Measurements from ENCODE around the gene ZFPM1. TPM values are rescaled to one million over a fixed set of nuclear protein-coding genes. Genes with fewer than 3 reads are reported as not detected.

Gene ZFPM1
- total and polyA plus RNA-seq, 2 of the 8 experiments (the other 6 are each of a cell fraction or from before 2014, with no cell fraction given): 0.74 to 4.8 TPM

DNA sequence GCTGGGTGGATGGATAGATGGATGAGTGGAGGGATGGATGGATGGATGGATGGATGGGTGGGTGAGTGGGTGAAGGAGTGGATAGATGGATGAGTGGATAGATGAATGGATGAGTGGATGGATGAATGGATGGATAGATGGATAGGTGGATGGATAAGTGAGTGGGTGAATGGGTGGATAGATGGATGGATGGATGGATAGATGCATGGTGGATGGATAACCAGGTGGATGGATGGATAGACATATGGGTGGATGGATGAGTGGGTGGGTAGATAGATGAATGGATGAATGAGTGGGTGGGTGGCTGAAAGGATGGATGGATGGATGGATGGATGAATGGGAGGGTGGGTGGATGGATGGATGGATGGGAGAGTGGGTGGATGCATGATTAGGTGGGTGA is 66.2 kb downstream of the ZFPM1 start:
- Histone ChIP-seq H3K14ac (ENCODE audit: insufficient read length) (no peak overlapping the region), H3K4me2 (ENCODE audit: insufficient read depth in 1 of 2, low read depth in 2 of 2, low read length in 2 of 2) (no peak overlapping the region), H3K4me1 (replicated peaks in 1 of 4; ENCODE audit: control insufficient read depth in 3 of 4, insufficient read depth in 4 of 4, low read length in 3 of 4) (no peaks in the 10 kb centered on the region; a peak in 2 of 7 replicates), H3K23ac (ENCODE audit: insufficient read length) (no peak overlapping the region), H4K20me1 (replicated peaks in 1 of 2; ENCODE audit: control insufficient read depth in 1 of 2, insufficient read depth in 2 of 2, low read length in 2 of 2) (peaks cover 0 to 6% of the 10 kb centered on the region in 2 experiments), H3K18ac (ENCODE audit: extremely low read depth, low read length) (no peak overlapping the region), H3K9ac (replicated peaks in 1 of 4; ENCODE audit: extremely low read depth in 1 of 4, low read depth in 3 of 4, low read length in 3 of 4) (no peak overlapping the region), H4K91ac (replicated peaks; ENCODE audit: insufficient read length, low read length) (no peak overlapping the region), H2BK12ac (ENCODE audit: low read depth, low read length) (no peak overlapping the region), H3K9me3 (ENCODE audit: insufficient read depth in 2 of 2, low read depth in 1 of 2, low read length in 1 of 2) (no peaks in the 10 kb centered on the region), H3K4me3 (ENCODE audit: extremely low read depth in 1 of 4, insufficient read depth in 2 of 4, low read depth in 3 of 4, low read length in 4 of 4) (no peak overlapping the region), H3K27me3 (replicated peaks in 1 of 4; ENCODE audit: control insufficient read depth in 3 of 4, extremely low read depth in 1 of 4, insufficient read depth in 3 of 4, low read length in 3 of 4) (no peaks in the 10 kb centered on the region), H3K79me1 (ENCODE audit: low read depth, low read length) (no peaks in the 10 kb centered on the region), H4K5ac (ENCODE audit: insufficient read length, low read depth, low read length) (no peak overlapping the region), H2BK20ac (ENCODE audit: low read length) (no peak overlapping the region), H3K4ac (replicated peaks; ENCODE audit: insufficient read length, low read depth, low read length) (no peak overlapping the region), H2AFZ (ENCODE audit: low read length) (no peak overlapping the region), H3K23me2 (ENCODE audit: low read depth, low read length) (peaks cover 35% of the 10 kb centered on the region; the same call in 1 of the 2 replicates), H3K27ac (ENCODE audit: low read depth, low read length) (no peak overlapping the region), H2BK15ac (ENCODE audit: low read length) (no peak overlapping the region), H2BK120ac (replicated peaks; ENCODE audit: low read depth, low read length) (no peak overlapping the region), H3K36me3 (ENCODE audit: control insufficient read depth in 2 of 4, insufficient read depth in 4 of 4, low read length in 3 of 4) (no peaks in the 10 kb centered on the region), H2AK5ac (ENCODE audit: low read depth, low read length) (no peak overlapping the region), H3K79me2 (ENCODE audit: control insufficient read depth in 1 of 2, insufficient read depth in 2 of 2, low read length in 2 of 2) (no peaks in the 10 kb centered on the region), H2BK5ac (ENCODE audit: low read depth, low read length) (no peak overlapping the region), H3K56ac (replicated peaks; ENCODE audit: insufficient read length, low read depth, low read length) (peak overlapping the region; percentile 16), H4K8ac (ENCODE audit: extremely low read depth, insufficient read depth, low read length) (no peak overlapping the region)
- FAIRE-seq (no peak), DNase-seq (ENCODE audit: low read depth in 1 of 2, low spot score in 2 of 2) (no peak)
- CTCF ChIA-PET (ENCODE audit: partially characterized antibody): no interaction called here
- no peak for TF ChIP-seq RFX5 (IDR thresholded peaks at IDR 0.05; ENCODE audit: borderline replicate concordance, low read depth, low read length)
- no peak for TF ChIP-seq RXRA (IDR thresholded peaks at IDR 0.05; ENCODE audit: insufficient read depth, low read depth, low read length)
- no peak for TF ChIP-seq EP300 (IDR thresholded peaks at IDR 0.05; ENCODE audit: borderline replicate concordance in 1 of 2, low read depth in 2 of 2, low read length in 2 of 2)
- no peak for TF ChIP-seq SIRT6 (IDR thresholded peaks at IDR 0.05; ENCODE audit: low read length)
- TF ChIP-seq CBX5 (IDR thresholded peaks at IDR 0.05; ENCODE audit: low read depth, low read length): no peak
- TF ChIP-seq YY1 (IDR thresholded peaks at IDR 0.05; ENCODE audit: low read depth, low read length): no peak
- no peak for TF ChIP-seq MAFK (IDR thresholded peaks at IDR 0.05; ENCODE audit: low read depth, low read length)
- no peak for TF ChIP-seq TEAD4 (IDR thresholded peaks at IDR 0.05; ENCODE audit: low read depth, low read length)
- POLR2A ChIA-PET (ENCODE audit: partially characterized antibody): no interaction called here
